HL-60 (cell line): Measurements from ENCODE around the gene CHFR.

Experiments used
- DNase-seq, 2 experiments: peaks; one replicate each; pipeline ENCODE4 v3.0.0-alpha.2; 2010 to 2020; ENCODE audit warnings: low read depth in 1 of 2, low spot score in 1 of 2
- H3K27ac ChIP-seq: fragments of 250-450 bp; sonication (Bioruptor Pico); replicated peaks from 2 replicates; pipeline ENCODE4 v1.5.1; 2020; ENCODE audit warnings: mild to moderate bottlenecking, moderate library complexity
- H3K27me3 ChIP-seq: fragments of 250-450 bp; sonication (Bioruptor Pico); 2 replicates; pipeline ENCODE4 v1.5.1; 2021; ENCODE audit warnings: mild to moderate bottlenecking, moderate library complexity; ENCODE audit not compliant: insufficient read depth, poor library complexity, severe bottlenecking
- H3K4me3 ChIP-seq: replicated peaks from 2 replicates; pipeline ENCODE4 v1.5.1; 2011; ENCODE audit warnings: mild to moderate bottlenecking, control low read depth, low read length; ENCODE audit not compliant: insufficient read depth
- CTCF ChIP-seq: IDR thresholded peaks from one replicate; pipeline ENCODE4 v1.5.1; 2011; ENCODE audit warnings: low read length, control low read depth, inconsistent platforms; ENCODE audit not compliant: insufficient read depth
- GABPA ChIP-seq: IDR thresholded peaks from 2 replicates; pipeline ENCODE4 v1.6.1; 2012; ENCODE audit warnings: low read depth
- POLR2AphosphoS5 ChIP-seq: IDR thresholded peaks from 2 replicates; pipeline ENCODE4 v1.6.1; 2012; ENCODE audit warnings: low read depth
- REST ChIP-seq: IDR thresholded peaks from 2 replicates; pipeline ENCODE4 v1.6.1; 2012; ENCODE audit warnings: low read depth; ENCODE audit not compliant: insufficient replicate concordance
- SPI1 ChIP-seq: IDR thresholded peaks from 2 replicates; pipeline ENCODE4 v1.6.1; 2012; ENCODE audit warnings: low read depth, mild to moderate bottlenecking, borderline replicate concordance

The CHFR gene

GRCh38 chr12:132783917-132784531, 103.4 kb downstream of the CHFR start:
- Histone ChIP-seq H3K27me3 (no peaks in the 10 kb centered on the region), H3K4me3 (no peak overlapping the region), H3K27ac (no peak overlapping the region)
- DNase-seq = no peak
- TF ChIP-seq SPI1 = no peak
- TF ChIP-seq GABPA = no peak
- TF ChIP-seq REST = no peak
- no peak for TF ChIP-seq CTCF
- TF ChIP-seq POLR2AphosphoS5 = no peak
